HEK293 (cell line): ENCODE data around the gene IL36RN.
A peak's percentile ranks its signal among the peaks of the same experiment; 100 is the strongest.

ENCODE experiments used
- CTCF ChIA-PET: fragments of 350-600 bp; formaldehyde crosslinking; extraction: SDS; loops from one replicate; lab custom pipeline; 2021; ENCODE audit warnings: antibody characterized with exemption; lab: Yijun Ruan, JAX
- POLR2A ChIA-PET: fragments of 300-600 bp; formaldehyde crosslinking; extraction: SDS; loops from one replicate; lab custom pipeline; 2020; ENCODE audit warnings: antibody characterized with exemption, inconsistent platforms; lab: Yijun Ruan, JAX
- H3K27ac ChIP-seq: fragments of 200-500 bp; sonication (Bioruptor generic); 2 replicates; pipeline ENCODE4 v1.5.1; 2014; ENCODE audit warnings: low read depth, low read length, control low read depth, inconsistent platforms; ENCODE audit errors: extremely low read depth
- H3K36me3 ChIP-seq, 2 experiments: fragments of 200-500 bp in 1 of 2; sonication (Bioruptor generic) in 1 of 2; 1 replicate in 1 of 2; 2 replicates in 1 of 2; pipeline ENCODE4 v1.5.1; 2014 to 2017; ENCODE audit warnings: inconsistent platforms in 2 of 2, low read length in 2 of 2; ENCODE audit not compliant: control insufficient read depth in 2 of 2, insufficient read depth in 1 of 2
- H3K4me1 ChIP-seq: fragments of 200-500 bp; sonication (Bioruptor generic); 2 replicates; pipeline ENCODE4 v1.5.1; 2014; ENCODE audit warnings: mild to moderate bottlenecking, low read length, inconsistent platforms; ENCODE audit not compliant: control insufficient read depth, insufficient read depth
- H3K4me3 ChIP-seq: 2 replicates; pipeline ENCODE4 v1.5.1; 2011; ENCODE audit warnings: low read depth, mild to moderate bottlenecking, control low read depth, low read length, moderate library complexity
- H3K9me3 ChIP-seq: fragments of 200-500 bp; sonication (Bioruptor generic); 2 replicates; pipeline ENCODE4 v1.5.1; 2014; ENCODE audit warnings: low read depth, low read length, inconsistent platforms; ENCODE audit not compliant: control insufficient read depth, insufficient read depth
- GLIS1 ChIP-seq: fragments of 450-650 bp; formaldehyde crosslinking; IDR thresholded peaks from 2 replicates; pipeline ENCODE4 v1.5.1; 2016; ENCODE audit warnings: missing biosample characterization, missing genetic modification characterization
- IKZF3 ChIP-seq: fragments of 450-650 bp; IDR thresholded peaks from 2 replicates; pipeline ENCODE4 v1.5.0; 2018; ENCODE audit warnings: missing biosample characterization, mild to moderate bottlenecking, missing genetic modification characterization, moderate library complexity
- KLF9 ChIP-seq: fragments of 450-650 bp; formaldehyde crosslinking; IDR thresholded peaks from 2 replicates; pipeline ENCODE4 v1.5.1; 2016; ENCODE audit warnings: missing biosample characterization, missing genetic modification characterization, low read depth
- PRDM1 ChIP-seq: fragments of 450-650 bp; formaldehyde crosslinking; IDR thresholded peaks from 2 replicates; pipeline ENCODE4; 2016; ENCODE audit warnings: missing biosample characterization, missing genetic modification characterization
- RBAK ChIP-seq: fragments of 450-650 bp; formaldehyde crosslinking; IDR thresholded peaks from 2 replicates; pipeline ENCODE4 v1.5.1; 2016; ENCODE audit warnings: missing biosample characterization, missing genetic modification characterization
- TRIM28 ChIP-seq: IDR thresholded peaks from 2 replicates; pipeline ENCODE4 v1.6.1; 2011; ENCODE audit warnings: low read length, control low read depth, borderline replicate concordance
- YY2 ChIP-seq: fragments of 450-650 bp; formaldehyde crosslinking; IDR thresholded peaks from 2 replicates; pipeline ENCODE4 v1.5.1; 2016; ENCODE audit warnings: missing biosample characterization, missing genetic modification characterization
- ZBTB7A ChIP-seq: fragments of 450-650 bp; formaldehyde crosslinking; IDR thresholded peaks from 2 replicates; pipeline ENCODE4 v1.5.1; 2016; ENCODE audit warnings: low read depth, missing biosample characterization, missing genetic modification characterization
- ZBTB8A ChIP-seq: fragments of 450-650 bp; formaldehyde crosslinking; IDR thresholded peaks from 2 replicates; pipeline ENCODE4 v1.5.1; 2016; ENCODE audit warnings: missing biosample characterization, missing genetic modification characterization
- ZIC2 ChIP-seq: fragments of 450-650 bp; formaldehyde crosslinking; IDR thresholded peaks from 2 replicates; pipeline ENCODE4 v1.5.1; 2016; ENCODE audit warnings: missing biosample characterization, missing genetic modification characterization
- ZNF155 ChIP-seq: fragments of 450-650 bp; formaldehyde crosslinking; IDR thresholded peaks from 2 replicates; pipeline ENCODE4 v1.5.1; 2016; ENCODE audit warnings: missing biosample characterization, missing genetic modification characterization
- ZNF292 ChIP-seq: fragments of 450-650 bp; formaldehyde crosslinking; IDR thresholded peaks from 2 replicates; pipeline ENCODE4 v1.5.1; 2016; ENCODE audit warnings: low read depth, missing biosample characterization, missing genetic modification characterization, borderline replicate concordance
- ZNF350 ChIP-seq: fragments of 450-650 bp; formaldehyde crosslinking; IDR thresholded peaks from 2 replicates; pipeline ENCODE4 v1.5.0; 2017; ENCODE audit warnings: missing biosample characterization, mild to moderate bottlenecking, missing genetic modification characterization
- ZNF366 ChIP-seq: fragments of 450-650 bp; formaldehyde crosslinking; conservative IDR thresholded peaks from 2 replicates; pipeline ENCODE4 v1.5.1; 2016; ENCODE audit warnings: missing biosample characterization, missing genetic modification characterization
- ZNF391 ChIP-seq: fragments of 450-650 bp; formaldehyde crosslinking; IDR thresholded peaks from 2 replicates; pipeline ENCODE4 v1.5.1; 2016; ENCODE audit warnings: low read depth, missing biosample characterization, missing genetic modification characterization, borderline replicate concordance
- ZNF404 ChIP-seq: fragments of 450-650 bp; formaldehyde crosslinking; IDR thresholded peaks from 2 replicates; pipeline ENCODE4 v1.5.1; 2017; ENCODE audit warnings: missing biosample characterization, missing genetic modification characterization
- ZNF473 ChIP-seq: fragments of 450-650 bp; formaldehyde crosslinking; IDR thresholded peaks from 2 replicates; pipeline ENCODE4 v1.5.1; 2017; ENCODE audit warnings: missing biosample characterization, missing genetic modification characterization
- ZNF843 ChIP-seq: fragments of 450-650 bp; formaldehyde crosslinking; IDR thresholded peaks from 2 replicates; pipeline ENCODE4 v1.5.1; 2016; ENCODE audit warnings: missing biosample characterization, missing genetic modification characterization
- ZSCAN23 ChIP-seq: fragments of 450-650 bp; formaldehyde crosslinking; IDR thresholded peaks from 2 replicates; pipeline ENCODE4 v1.5.1; 2016; ENCODE audit warnings: missing biosample characterization, missing genetic modification characterization
- TF ChIP-seq, protein P1 (sequence below): fragments of 450-650 bp; formaldehyde crosslinking; IDR thresholded peaks from 2 replicates; pipeline ENCODE4 v1.5.1; 2016; ENCODE audit warnings: missing biosample characterization, missing genetic modification characterization
- TF ChIP-seq, protein P2 (sequence below): fragments of 450-650 bp; formaldehyde crosslinking; IDR thresholded peaks from 2 replicates; pipeline ENCODE4 v1.5.1; 2017; ENCODE audit warnings: missing biosample characterization, missing genetic modification characterization

The IL36RN gene

DNA sequence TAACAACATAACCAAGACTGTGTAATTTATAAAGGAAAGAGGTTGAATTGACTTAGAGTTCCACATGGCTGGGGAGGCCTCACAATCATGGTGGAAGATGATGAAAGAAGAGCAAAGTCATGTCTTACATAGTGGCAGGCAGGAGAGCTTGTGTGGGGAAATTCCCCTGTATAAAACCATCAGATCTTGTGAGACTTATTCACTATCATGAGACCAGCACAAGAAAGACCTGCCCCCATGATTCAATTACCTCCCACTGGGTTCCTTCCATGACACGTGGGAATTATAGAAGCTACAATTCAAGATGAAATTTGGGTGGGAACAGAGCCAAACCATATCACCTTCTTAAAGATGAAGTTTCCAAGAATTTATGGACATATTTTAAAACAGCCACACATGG is 2.5 kb upstream of the IL36RN start:
- H3K4me1 ChIP-seq, result no peaks in the 10 kb centered on the region
- H3K27ac ChIP-seq, result no peak overlapping the region
- ChIA-PET CTCF (interaction anchor here (1.0 kb wide), 1 partner anchor 142 kb away, joined by 3 read pairs; no protein-coding TSS in a partner anchor), POLR2A (no interaction called here)
- H3K4me3 ChIP-seq, result no peak overlapping the region
- TF ChIP-seq, protein P1, sequence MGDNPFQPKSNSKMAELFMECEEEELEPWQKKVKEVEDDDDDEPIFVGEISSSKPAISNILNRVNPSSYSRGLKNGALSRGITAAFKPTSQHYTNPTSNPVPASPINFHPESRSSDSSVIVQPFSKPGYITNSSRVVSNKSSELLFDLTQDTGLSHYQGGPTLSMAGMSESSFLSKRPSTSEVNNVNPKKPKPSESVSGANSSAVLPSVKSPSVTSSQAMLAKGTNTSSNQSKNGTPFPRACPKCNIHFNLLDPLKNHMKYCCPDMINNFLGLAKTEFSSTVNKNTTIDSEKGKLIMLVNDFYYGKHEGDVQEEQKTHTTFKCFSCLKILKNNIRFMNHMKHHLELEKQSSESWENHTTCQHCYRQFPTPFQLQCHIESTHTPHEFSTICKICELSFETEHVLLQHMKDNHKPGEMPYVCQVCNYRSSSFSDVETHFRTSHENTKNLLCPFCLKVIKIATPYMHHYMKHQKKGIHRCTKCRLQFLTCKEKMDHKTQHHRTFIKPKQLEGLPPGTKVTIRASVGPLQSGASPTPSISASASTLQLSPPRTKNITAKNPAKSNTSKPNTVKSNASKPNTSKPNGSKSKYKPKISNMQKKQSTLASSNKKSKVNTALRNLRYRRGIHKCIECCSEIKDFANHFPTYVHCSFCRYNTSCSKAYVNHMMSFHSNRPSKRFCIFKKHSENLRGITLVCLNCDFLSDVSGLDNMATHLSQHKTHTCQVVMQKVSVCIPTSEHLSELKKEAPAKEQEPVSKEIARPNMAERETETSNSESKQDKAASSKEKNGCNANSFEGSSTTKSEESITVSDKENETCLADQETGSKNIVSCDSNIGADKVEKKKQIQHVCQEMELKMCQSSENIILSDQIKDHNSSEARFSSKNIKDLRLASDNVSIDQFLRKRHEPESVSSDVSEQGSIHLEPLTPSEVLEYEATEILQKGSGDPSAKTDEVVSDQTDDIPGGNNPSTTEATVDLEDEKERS, result no peak
- TF ChIP-seq ZNF843 (tag by site-specific recombination) (no peak), TRIM28 (no peak), ZNF292 (no peak)
- no peaks in the 10 kb centered on the region for H3K36me3 ChIP-seq
- H3K9me3 ChIP-seq, result no peaks in the 10 kb centered on the region

DNA sequence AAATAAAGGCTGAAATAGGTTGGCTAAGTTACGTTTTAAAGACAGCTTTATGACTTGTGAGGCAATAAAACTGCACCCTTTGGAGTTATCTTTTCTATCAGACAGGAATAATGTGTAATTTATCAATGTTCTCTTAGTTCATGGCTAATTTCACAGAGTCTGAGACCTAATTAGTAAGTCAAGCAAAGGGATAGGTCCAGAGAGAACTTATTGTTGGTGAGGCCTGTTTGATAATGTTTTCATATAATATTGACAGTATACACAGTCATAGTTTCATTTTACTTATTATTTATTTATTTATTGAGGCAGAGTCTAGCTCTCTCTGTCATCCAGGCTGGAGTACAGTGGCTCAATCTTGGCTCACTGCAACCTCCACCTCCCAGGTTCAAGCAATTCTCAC is 1.9 kb upstream of the IL36RN start:
- H3K4me1 ChIP-seq, result no peaks in the 10 kb centered on the region
- no peaks in the 10 kb centered on the region for H3K9me3 ChIP-seq
- H3K36me3 ChIP-seq, result no peaks in the 10 kb centered on the region
- no peak overlapping the region for H3K4me3 ChIP-seq
- ChIA-PET POLR2A (no interaction called here), CTCF (interaction anchor here (0.5 kb wide), 1 partner anchor 172 kb away, joined by 3 read pairs; no protein-coding TSS in a partner anchor)
- no peak overlapping the region for H3K27ac ChIP-seq
- no peak for TF ChIP-seq ZNF473 (tag by site-specific recombination)
- no peak for TF ChIP-seq IKZF3 (tag by site-specific recombination)
- no peak for TF ChIP-seq ZNF404 (tag by site-specific recombination)
- TF ChIP-seq KLF9 (tag by site-specific recombination), result no peak
- TF ChIP-seq ZNF366, result no peak
- TF ChIP-seq ZNF391 (tag by site-specific recombination), result no peak
- no peak for TF ChIP-seq RBAK
- TF ChIP-seq ZNF155 (tag by site-specific recombination), result no peak
- TF ChIP-seq GLIS1, result no peak
- TF ChIP-seq ZNF350, result no peak
- no peak for TF ChIP-seq ZIC2 (tag by site-specific recombination)
- TF ChIP-seq, protein P2, sequence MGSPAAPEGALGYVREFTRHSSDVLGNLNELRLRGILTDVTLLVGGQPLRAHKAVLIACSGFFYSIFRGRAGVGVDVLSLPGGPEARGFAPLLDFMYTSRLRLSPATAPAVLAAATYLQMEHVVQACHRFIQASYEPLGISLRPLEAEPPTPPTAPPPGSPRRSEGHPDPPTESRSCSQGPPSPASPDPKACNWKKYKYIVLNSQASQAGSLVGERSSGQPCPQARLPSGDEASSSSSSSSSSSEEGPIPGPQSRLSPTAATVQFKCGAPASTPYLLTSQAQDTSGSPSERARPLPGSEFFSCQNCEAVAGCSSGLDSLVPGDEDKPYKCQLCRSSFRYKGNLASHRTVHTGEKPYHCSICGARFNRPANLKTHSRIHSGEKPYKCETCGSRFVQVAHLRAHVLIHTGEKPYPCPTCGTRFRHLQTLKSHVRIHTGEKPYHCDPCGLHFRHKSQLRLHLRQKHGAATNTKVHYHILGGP, result no peak
- no peak for TF ChIP-seq YY2 (tag by site-specific recombination)
- no peak for TF ChIP-seq ZSCAN23 (tag by site-specific recombination)

DNA sequence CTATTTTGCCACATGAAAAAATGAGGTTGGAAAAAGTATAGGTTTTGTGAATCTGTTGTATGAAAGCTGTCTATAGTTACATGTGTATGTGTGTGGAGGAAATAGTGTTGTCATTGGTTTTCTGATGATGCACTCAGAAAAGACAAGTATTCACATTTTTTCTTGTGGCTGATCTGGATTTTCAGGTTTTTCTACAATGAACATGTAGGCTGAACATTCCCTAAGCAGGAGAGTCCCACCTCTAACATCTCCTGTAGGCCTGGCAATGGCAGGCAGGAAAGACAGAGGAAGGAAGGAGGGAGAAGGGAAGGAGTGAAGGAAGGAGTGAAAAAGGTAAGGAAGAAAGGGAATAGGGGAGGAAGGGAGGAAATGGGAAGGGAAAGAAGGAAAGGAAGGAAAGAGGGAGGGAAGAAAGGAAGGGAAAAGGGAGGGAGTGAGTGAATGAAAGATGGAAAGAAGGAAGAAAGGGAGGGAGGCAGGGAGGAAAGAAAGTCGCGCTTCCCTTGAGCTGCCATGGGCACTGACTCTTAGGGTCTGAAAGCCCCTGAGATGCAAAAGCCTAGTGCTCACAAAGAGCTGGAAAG is 495 bp upstream of the IL36RN start:
- no peak overlapping the region for H3K27ac ChIP-seq

More for the DNA sequence above, 495 bp upstream of the IL36RN start:
- POLR2A ChIA-PET, result no interaction called here
- Histone ChIP-seq H3K4me1 (no peaks in the 10 kb centered on the region), H3K36me3 (no peaks in the 10 kb centered on the region), H3K9me3 (no peaks in the 10 kb centered on the region), H3K4me3 (no peak overlapping the region)
- peak; percentile 86 for TF ChIP-seq ZNF366
- no peak for TF ChIP-seq ZNF473 (tag by site-specific recombination)
- no peak for TF ChIP-seq ZBTB7A (tag by site-specific recombination)
- TF ChIP-seq ZBTB8A (tag by site-specific recombination), result no peak
- TF ChIP-seq PRDM1 (tag by site-specific recombination), result peak; percentile 79
- CTCF ChIA-PET, result interaction anchor here (0.8 to 1.5 kb wide), 2 partner anchors 8 to 141 kb away, joined by 4 to 5 read pairs; no protein-coding TSS in a partner anchor
